A673 (cell line): Measurements from ENCODE around the gene IP6K1. TPM values are rescaled to one million over a fixed set of nuclear protein-coding genes. Genes with fewer than 3 reads are reported as not detected.

Experiments used
- BruUV-seq: library from RNA; stranded (reverse); fragments of 400-500 nt; replicated peaks from 2 replicates; lab custom pipeline; 2021; lab: Mats Ljungman, UMichigan
- CTCF ChIA-PET: fragments of 300-600 bp; sonication (Branson Sonifier 250); formaldehyde crosslinking; loops from one replicate; lab custom pipeline; 2022; ENCODE audit warnings: antibody characterized with exemption; lab: Charles Lee
- POLR2A ChIA-PET: fragments of 300-600 bp; sonication (Branson Sonifier 250); formaldehyde crosslinking; loops from one replicate; lab custom pipeline; 2022; ENCODE audit warnings: antibody characterized with exemption; ENCODE audit not compliant: low non-redundant PET; lab: Charles Lee
- DNase-seq: peaks from one replicate; pipeline ENCODE4 v3.0.0-alpha.2; 2015; ENCODE audit warnings: low spot score
- H3K27ac ChIP-seq: fragments of 200-600 bp; sonication (generic); 2 replicates; pipeline ENCODE4 v1.5.1; 2016; ENCODE audit warnings: mixed run types, low read depth, mild to moderate bottlenecking, mixed read lengths, antibody characterized with exemption, low read length; ENCODE audit not compliant: poor library complexity, severe bottlenecking
- H3K27me3 ChIP-seq: fragments of 200-600 bp; sonication (generic); replicated peaks from 2 replicates; pipeline ENCODE4 v1.6.1; 2017; ENCODE audit warnings: mixed run types, low read depth, mild to moderate bottlenecking, mixed read lengths, antibody characterized with exemption, low read length; ENCODE audit not compliant: insufficient read depth, poor library complexity
- H3K36me3 ChIP-seq: fragments of 200-600 bp; sonication (generic); 2 replicates; pipeline ENCODE4 v1.6.1; 2016; ENCODE audit warnings: mixed run types, mild to moderate bottlenecking, mixed read lengths, antibody characterized with exemption, low read length; ENCODE audit not compliant: insufficient read depth, poor library complexity, severe bottlenecking
- H3K4me1 ChIP-seq: fragments of 200-600 bp; sonication (generic); 2 replicates; pipeline ENCODE4 v1.6.1; 2017; ENCODE audit warnings: mixed run types, mild to moderate bottlenecking, mixed read lengths, antibody characterized with exemption, low read length; ENCODE audit not compliant: insufficient read depth, poor library complexity, severe bottlenecking
- H3K4me3 ChIP-seq: fragments of 200-600 bp; sonication (generic); 2 replicates; pipeline ENCODE4 v1.5.1; 2016; ENCODE audit warnings: low read depth, mixed run types, mild to moderate bottlenecking, mixed read lengths, low read length; ENCODE audit not compliant: poor library complexity, severe bottlenecking
- H3K9me3 ChIP-seq: fragments of 200-600 bp; sonication (generic); 2 replicates; pipeline ENCODE4 v1.6.1; 2016; ENCODE audit warnings: mixed run types, low read depth, mild to moderate bottlenecking, mixed read lengths, antibody characterized with exemption, low read length; ENCODE audit not compliant: poor library complexity, severe bottlenecking
- CTCF ChIP-seq: fragments of 300-800, 200-600 bp; sonication (generic); conservative IDR thresholded peaks from 2 replicates; pipeline ENCODE4 v1.5.1; 2017; ENCODE audit warnings: low read depth, mild to moderate bottlenecking, antibody characterized with exemption, low read length, moderate library complexity, mixed read lengths
- EZH2 ChIP-seq: fragments of 200-600 bp; sonication (generic); IDR thresholded peaks from 2 replicates; pipeline ENCODE4 v1.6.1; 2017; ENCODE audit warnings: borderline replicate concordance, low read depth, mild to moderate bottlenecking, mixed read lengths, antibody characterized with exemption, low read length; ENCODE audit not compliant: poor library complexity, severe bottlenecking
- intact Hi-C: fragments of 100-400 bp; cut with micrococcal nuclease; formaldehyde crosslinking; loops from one replicate; pipeline ENCODE4 v1.10.0; 2022; ENCODE audit not compliant: unreplicated experiment
- total RNA-seq: library from RNA; stranded (reverse); gene quantifications from 2 replicates; pipeline ENCODE4 v1.2.3, GENCODE V29; 2021

The IP6K1 gene
- total RNA-seq, 1 experiment from 2014 or later = 29.0 TPM

GRCh38 chr3:49740427-49740826, 45.9 kb downstream of the IP6K1 start:
- Histone ChIP-seq H3K4me1 (no peaks in the 10 kb centered on the region), H3K4me3 (no peak overlapping the region), H3K27ac (no peak overlapping the region), H3K9me3 (no peaks in the 10 kb centered on the region), H3K27me3 (no peaks in the 10 kb centered on the region), H3K36me3 (no peaks in the 10 kb centered on the region)
- ChIA-PET POLR2A (no interaction called here), CTCF (no interaction called here)
- intact Hi-C loops = no loop called here
- no peak for TF ChIP-seq EZH2
- TF ChIP-seq CTCF = no peak
- DNase-seq = no peak
- BruUV-seq = no TSS peak

- Histone ChIP-seq H3K9me3 (no peaks in the 10 kb centered on the region), H3K4me1 (no peaks in the 10 kb centered on the region), H3K27me3 (no peaks in the 10 kb centered on the region), H3K4me3 (no peak overlapping the region), H3K36me3 (no peaks in the 10 kb centered on the region), H3K27ac (no peak overlapping the region)
- CTCF ChIA-PET = no interaction called here
- intact Hi-C loops = no loop called here
- no peak for DNase-seq
- no TSS peak for BruUV-seq
- POLR2A ChIA-PET = no interaction called here
- TF ChIP-seq EZH2 = no peak
- TF ChIP-seq CTCF = no peak
Measured at GRCh38 chr3:49738067-49738713, 48.2 kb downstream of the IP6K1 start.

- H3K36me3 ChIP-seq = no peaks in the 10 kb centered on the region
- POLR2A ChIA-PET = no interaction called here
- no peaks in the 10 kb centered on the region for H3K9me3 ChIP-seq
- TF ChIP-seq EZH2 = no peak
- no peak for TF ChIP-seq CTCF
- intact Hi-C loops = no loop called here
- CTCF ChIA-PET = interaction anchor here (0.6 kb wide), 1 partner anchor 101 kb away, joined by 5 read pairs; no protein-coding TSS in a partner anchor
- H3K4me3 ChIP-seq = no peak overlapping the region
- DNase-seq = no peak
- BruUV-seq = no TSS peak
- no peaks in the 10 kb centered on the region for H3K27me3 ChIP-seq
- H3K4me1 ChIP-seq = no peaks in the 10 kb centered on the region
- no peak overlapping the region for H3K27ac ChIP-seq
Measured at GRCh38 chr3:49734752-49735151, 51.6 kb downstream of the IP6K1 start.
